NK-92 (cell line): ENCODE measurements around the gene PIM3.

Experiments used
- DNase-seq: peaks from one replicate; lab custom pipeline; 2025; ENCODE audit not compliant: unreplicated experiment; lab: John Stamatoyannopoulos, UW

Gene PIM3

GRCh38 chr22:49966041-49966773 is 5.6 kb downstream of the PIM3 start:
- no peak for DNase-seq

GRCh38 chr22:49966774-49967705 is 6.5 kb downstream of the PIM3 start:
- DNase-seq = no peak

GRCh38 chr22:49967706-49968208 is 7.2 kb downstream of the PIM3 start:
- DNase-seq = no peak

GRCh38 chr22:49968313-49968830 is 7.8 kb downstream of the PIM3 start:
- no peak for DNase-seq

- no peak for DNase-seq
Measured at GRCh38 chr22:49968831-49969661, 8.5 kb downstream of the PIM3 start.

- DNase-seq = no peak
Measured at GRCh38 chr22:49969751-49970527, 9.4 kb downstream of the PIM3 start.

GRCh38 chr22:49970528-49971231 is 10.1 kb downstream of the PIM3 start:
- DNase-seq = peak; percentile 59

- DNase-seq = no peak
Measured at GRCh38 chr22:49971232-49972162, 10.9 kb downstream of the PIM3 start.

GRCh38 chr22:49972163-49973017 is 11.8 kb downstream of the PIM3 start:
- no peak for DNase-seq

- DNase-seq = no peak
Measured at GRCh38 chr22:49973018-49973961, 12.7 kb downstream of the PIM3 start.

GRCh38 chr22:49975543-49976389 is 15.2 kb downstream of the PIM3 start:
- DNase-seq = no peak

- no peak for DNase-seq
Measured at GRCh38 chr22:49976439-49977175, 16.0 kb downstream of the PIM3 start.

GRCh38 chr22:49977578-49977977 is 17.0 kb downstream of the PIM3 start:
- DNase-seq = no peak

- no peak for DNase-seq
Measured at GRCh38 chr22:49979587-49980264, 19.2 kb downstream of the PIM3 start.
